ENCODE data around the gene COL8A2.

COL8A2 gene

DNA sequence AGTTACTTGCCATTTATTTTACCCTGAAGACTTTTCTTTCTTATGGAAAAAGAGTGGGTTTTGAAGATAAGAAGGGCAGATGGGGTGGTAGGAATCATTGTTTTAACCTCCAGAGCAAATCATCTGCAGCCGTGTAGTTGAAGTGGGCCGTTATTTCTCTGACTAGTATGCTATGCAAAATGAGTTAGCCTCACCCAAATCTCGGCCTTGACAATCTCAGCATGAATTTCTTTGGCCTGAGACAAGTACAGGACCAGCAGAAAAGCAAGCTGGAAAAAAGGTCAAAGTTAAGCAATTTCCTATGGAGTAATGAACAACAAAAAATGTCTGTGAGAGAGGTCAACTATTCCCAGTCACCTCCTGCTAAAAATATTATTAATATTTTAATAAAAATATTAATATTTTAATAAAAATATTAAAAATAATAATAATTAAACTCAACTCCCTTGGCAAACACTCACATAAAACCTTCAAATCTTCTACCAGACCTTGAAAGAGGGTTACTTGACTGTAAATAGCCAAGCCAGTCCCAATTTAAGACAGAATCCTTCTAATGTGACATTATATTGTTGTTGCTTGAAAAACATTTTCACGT, 47.9 kb downstream of the COL8A2 start:
- no peak overlapping the region for H3K4me3 ChIP-seq (ENCODE audit: low read depth, low read length)
- TF ChIP-seq, protein P1, sequence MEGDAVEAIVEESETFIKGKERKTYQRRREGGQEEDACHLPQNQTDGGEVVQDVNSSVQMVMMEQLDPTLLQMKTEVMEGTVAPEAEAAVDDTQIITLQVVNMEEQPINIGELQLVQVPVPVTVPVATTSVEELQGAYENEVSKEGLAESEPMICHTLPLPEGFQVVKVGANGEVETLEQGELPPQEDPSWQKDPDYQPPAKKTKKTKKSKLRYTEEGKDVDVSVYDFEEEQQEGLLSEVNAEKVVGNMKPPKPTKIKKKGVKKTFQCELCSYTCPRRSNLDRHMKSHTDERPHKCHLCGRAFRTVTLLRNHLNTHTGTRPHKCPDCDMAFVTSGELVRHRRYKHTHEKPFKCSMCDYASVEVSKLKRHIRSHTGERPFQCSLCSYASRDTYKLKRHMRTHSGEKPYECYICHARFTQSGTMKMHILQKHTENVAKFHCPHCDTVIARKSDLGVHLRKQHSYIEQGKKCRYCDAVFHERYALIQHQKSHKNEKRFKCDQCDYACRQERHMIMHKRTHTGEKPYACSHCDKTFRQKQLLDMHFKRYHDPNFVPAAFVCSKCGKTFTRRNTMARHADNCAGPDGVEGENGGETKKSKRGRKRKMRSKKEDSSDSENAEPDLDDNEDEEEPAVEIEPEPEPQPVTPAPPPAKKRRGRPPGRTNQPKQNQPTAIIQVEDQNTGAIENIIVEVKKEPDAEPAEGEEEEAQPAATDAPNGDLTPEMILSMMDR (IDR thresholded peaks at IDR 0.05; ENCODE audit: low read depth, low read length) = no peak

GRCh38 chr1:36070349-36070748, 54.7 kb downstream of the COL8A2 start:
- TF ChIP-seq, protein P1 (IDR thresholded peaks at IDR 0.05; ENCODE audit: low read depth, low read length) = no peak
- H3K4me3 ChIP-seq (ENCODE audit: low read depth, low read length) = no peak overlapping the region

DNA sequence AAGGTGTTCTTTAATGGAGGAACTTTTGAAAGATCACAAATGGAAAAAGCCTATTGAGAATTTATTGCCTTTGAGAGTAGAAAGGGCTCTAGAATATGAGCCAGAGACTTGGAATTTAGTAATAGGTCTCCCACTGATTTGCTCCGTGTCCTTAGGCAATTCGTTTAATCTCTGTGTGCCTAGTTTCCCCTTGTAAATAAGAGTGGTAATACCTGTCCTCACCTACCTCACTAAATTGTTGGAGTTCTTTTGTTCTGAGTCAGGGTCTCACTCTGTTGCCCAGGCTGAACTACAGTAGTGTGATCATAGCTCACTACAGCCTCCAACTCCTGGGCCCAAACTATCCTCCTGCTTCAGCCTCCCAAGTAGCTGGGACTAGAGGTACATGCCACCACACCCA, 56.2 kb downstream of the COL8A2 start:
- TF ChIP-seq, protein P1 (IDR thresholded peaks at IDR 0.05; ENCODE audit: low read depth, low read length) = no peak
- no peak overlapping the region for H3K4me3 ChIP-seq (ENCODE audit: low read depth, low read length)

DNA sequence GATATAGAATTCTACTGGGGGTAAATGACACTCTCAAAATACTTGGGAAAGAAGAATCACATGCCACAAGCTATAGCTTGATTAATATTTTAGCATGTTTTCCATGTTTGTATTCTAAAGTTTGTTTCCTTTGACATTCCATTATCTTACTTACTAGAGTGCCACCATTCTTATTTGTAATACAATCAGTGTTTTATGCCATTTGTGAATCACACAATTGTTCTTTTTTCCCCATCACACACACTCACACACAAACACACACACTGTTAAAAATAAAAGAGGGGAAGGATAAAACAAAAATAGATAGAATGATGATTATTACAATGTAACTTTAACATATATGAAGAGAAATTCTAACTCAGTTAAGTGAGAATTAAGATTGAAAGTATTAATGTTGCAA, 57.2 kb downstream of the COL8A2 start:
- TF ChIP-seq, protein P1 (IDR thresholded peaks at IDR 0.05; ENCODE audit: low read depth, low read length) = no peak
- no peak overlapping the region for H3K4me3 ChIP-seq (ENCODE audit: low read depth, low read length)

- H3K4me3 ChIP-seq (ENCODE audit: low read depth, low read length) = no peak overlapping the region
- TF ChIP-seq, protein P1 (IDR thresholded peaks at IDR 0.05; ENCODE audit: low read depth, low read length) = no peak
Observed at GRCh38 chr1:36062315-36062714, 62.7 kb downstream of the COL8A2 start.

DNA sequence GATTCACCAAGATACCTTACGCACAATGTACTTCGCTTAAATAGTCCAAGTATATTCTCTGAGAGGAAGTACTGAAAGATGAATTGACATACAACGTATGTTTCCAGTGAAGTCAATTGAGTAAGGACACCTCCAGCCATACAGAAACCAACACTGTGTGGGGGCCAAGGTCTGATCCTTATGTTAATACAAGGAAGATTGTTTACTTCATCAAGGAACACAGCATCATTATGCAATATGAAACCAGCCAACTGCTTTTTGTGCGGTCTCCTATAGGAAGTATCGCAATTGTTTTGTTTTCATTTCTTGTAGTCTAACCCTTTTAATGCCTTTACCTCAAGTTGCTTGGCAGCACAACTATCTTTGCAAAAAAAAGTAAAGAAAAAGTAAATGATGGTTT, 69.3 kb downstream of the COL8A2 start:
- TF ChIP-seq, protein P1 (IDR thresholded peaks at IDR 0.05; ENCODE audit: low read depth, low read length) = no peak
- H3K4me3 ChIP-seq (ENCODE audit: low read depth, low read length) = no peak overlapping the region

- H3K4me3 ChIP-seq (ENCODE audit: low read depth, low read length) = no peak overlapping the region
- TF ChIP-seq, protein P1 (IDR thresholded peaks at IDR 0.05; ENCODE audit: low read depth, low read length) = no peak
Observed at GRCh38 chr1:36053978-36054377, 71.0 kb downstream of the COL8A2 start.
